Neural cell (in vitro differentiated cells): ENCODE data around the gene GABBR2.

Experiments used
- EP300 ChIP-seq: fragments of 450-650 bp; conservative IDR thresholded peaks from 2 replicates; pipeline ENCODE4 v1.6.1; 2014; ENCODE audit warnings: antibody characterized with exemption, mild to moderate bottlenecking, moderate library complexity; ENCODE audit not compliant: poor library complexity, severe bottlenecking
- EZH2 ChIP-seq: fragments of 200-600, 300-800 bp; shearing (Covaris generic), sonication (generic); IDR thresholded peaks from 2 replicates; pipeline ENCODE4 v1.6.1; 2014; ENCODE audit warnings: antibody characterized with exemption, low read length, borderline replicate concordance, mild to moderate bottlenecking; ENCODE audit not compliant: insufficient read depth, poor library complexity, severe bottlenecking
- POLR2AphosphoS5 ChIP-seq: IDR thresholded peaks from 2 replicates; pipeline ENCODE4 v1.6.1; 2012
- SMC3 ChIP-seq: fragments of 450-650 bp; conservative IDR thresholded peaks from 2 replicates; pipeline ENCODE4 v1.6.1; 2014; ENCODE audit warnings: antibody characterized with exemption, mild to moderate bottlenecking, moderate library complexity; ENCODE audit not compliant: poor library complexity
- TF ChIP-seq, protein P1 (sequence below): fragments of 450-650 bp; IDR thresholded peaks from 2 replicates; pipeline ENCODE4 v1.5.1; 2014; ENCODE audit warnings: antibody characterized with exemption, mild to moderate bottlenecking, moderate library complexity; ENCODE audit not compliant: poor library complexity, severe bottlenecking

- TF ChIP-seq, protein P1, sequence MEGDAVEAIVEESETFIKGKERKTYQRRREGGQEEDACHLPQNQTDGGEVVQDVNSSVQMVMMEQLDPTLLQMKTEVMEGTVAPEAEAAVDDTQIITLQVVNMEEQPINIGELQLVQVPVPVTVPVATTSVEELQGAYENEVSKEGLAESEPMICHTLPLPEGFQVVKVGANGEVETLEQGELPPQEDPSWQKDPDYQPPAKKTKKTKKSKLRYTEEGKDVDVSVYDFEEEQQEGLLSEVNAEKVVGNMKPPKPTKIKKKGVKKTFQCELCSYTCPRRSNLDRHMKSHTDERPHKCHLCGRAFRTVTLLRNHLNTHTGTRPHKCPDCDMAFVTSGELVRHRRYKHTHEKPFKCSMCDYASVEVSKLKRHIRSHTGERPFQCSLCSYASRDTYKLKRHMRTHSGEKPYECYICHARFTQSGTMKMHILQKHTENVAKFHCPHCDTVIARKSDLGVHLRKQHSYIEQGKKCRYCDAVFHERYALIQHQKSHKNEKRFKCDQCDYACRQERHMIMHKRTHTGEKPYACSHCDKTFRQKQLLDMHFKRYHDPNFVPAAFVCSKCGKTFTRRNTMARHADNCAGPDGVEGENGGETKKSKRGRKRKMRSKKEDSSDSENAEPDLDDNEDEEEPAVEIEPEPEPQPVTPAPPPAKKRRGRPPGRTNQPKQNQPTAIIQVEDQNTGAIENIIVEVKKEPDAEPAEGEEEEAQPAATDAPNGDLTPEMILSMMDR, result no peak
- TF ChIP-seq POLR2AphosphoS5 (no peak), SMC3 (no peak), EZH2 (no peak), EP300 (no peak)
Observed at GRCh38 chr9:98362624-98363252, 346.0 kb downstream of the GABBR2 start.
